ENCODE measurements around the gene ST8SIA5.

ST8SIA5 gene

DNA sequence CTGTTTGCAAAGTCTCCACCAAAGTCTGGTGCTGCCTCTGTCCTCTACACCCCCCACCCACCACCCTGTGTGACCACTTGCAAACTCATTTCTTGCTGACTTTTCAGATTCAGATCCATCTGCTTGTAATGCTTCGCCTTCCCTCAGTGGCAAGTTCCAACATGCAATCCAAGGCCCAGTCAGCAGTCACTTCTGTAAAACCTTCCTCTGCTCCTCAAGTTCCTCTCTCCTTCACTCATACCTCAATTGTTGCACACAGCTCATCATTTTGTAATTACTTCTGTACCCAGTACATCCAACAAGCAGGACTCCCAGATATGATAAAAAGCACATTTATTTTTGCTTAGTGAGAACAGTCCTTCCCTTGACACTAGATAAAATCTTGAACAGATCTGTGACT, 93.3 kb downstream of the ST8SIA5 start:
- DNase-seq: no peak

DNA sequence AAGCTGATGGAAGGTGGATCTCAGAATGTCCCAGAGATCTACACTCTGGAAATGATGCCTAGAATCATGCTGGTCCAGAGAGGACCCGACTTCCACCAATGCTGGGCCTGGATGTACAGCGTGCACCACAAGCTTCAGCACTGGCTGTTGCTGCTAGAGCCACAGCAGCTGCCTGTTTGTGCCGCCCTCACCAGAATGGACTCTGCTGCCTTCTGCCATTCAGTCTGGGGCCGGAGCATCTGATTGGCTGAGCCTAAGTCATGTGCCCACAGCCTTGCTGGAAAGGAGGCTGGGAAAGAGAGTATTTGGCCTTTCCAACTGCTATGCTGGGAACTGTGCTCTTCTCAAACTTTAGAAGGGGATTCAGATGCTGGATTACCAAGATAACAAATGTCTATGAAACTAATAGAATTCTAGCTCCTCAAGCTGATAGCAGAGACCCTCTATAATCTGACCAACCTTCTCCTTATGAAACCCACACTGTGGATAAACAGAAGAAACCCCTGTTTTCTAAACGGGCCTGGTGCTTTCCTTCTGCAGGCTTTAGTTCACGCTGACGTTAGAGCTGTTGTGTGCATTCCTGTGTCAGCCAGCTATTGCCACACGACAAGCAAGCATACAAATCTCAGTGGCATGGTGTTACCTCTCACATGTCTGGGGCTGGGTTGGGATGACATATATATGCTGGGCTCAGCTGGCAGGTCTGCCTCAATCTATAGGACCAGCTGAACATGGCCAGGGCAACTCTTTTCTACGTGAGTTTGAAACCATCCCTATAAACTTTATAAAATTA, 95.7 kb downstream of the ST8SIA5 start:
- no peak for DNase-seq

DNA sequence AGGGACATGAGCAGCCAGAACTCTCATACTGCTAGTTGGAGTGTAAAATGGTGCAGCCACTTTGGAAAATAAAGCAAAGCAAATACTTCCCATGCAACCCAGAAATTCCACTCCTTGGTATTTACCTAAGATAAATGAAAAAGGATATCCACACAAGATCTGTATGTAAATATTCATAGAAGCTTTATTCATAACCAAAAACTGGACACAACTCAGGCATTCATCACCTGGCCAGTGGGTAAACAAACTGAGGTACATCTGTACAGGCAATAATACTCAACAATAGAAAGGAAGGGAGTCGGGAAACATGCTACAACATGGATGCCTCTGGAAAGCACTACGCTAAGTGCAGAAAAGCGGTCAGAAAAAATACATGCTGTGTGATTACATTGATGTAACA, 97.4 kb downstream of the ST8SIA5 start:
- DNase-seq: no peak

DNA sequence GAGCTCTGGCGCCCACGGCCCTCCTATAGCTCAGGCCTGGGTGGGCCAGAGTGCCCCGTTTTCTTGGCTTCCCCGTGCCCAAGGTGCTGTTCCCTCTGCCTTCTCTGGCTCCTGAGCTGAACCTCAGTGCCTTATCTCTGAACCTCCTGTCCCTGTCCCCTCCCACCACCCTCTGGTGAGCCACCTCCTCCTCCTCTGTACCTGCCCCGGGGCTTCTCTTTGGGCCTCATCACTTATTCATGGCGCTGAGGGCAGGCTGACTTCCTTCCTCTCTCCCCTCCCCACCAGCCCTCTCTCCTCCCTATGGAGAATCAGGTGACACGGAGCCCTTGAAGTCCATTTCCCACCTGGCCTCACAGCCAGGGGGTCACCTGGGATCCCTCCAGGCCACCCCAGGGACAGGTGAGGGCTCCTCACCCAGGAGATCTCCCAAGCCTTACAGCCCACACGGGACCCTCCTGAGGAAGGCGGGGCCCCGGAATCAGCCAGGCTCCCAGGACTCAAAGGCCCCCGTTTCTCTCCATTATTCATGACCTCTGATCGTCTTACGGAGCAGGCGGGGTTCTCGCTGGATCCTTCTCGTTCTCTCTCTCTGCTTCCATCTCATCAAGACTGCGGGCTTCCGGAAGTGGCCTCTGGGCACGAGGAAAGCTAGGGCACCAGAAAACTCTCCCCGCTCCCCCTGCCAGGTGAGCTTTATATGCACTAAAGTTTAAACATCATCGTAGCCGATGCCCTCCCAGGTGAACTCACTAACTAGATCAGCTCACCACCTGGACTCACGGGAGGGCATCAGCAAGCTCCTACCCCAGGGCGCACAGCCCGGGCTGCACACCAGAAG, 99.5 kb downstream of the ST8SIA5 start, which contains the start of gene LOXHD1:
Gene LOXHD1 (minus strand): TSS at position 106 of the 841 bp plus-strand sequence. CDS start 187 bp downstream, outside the sequence.
- no peak for DNase-seq

DNA sequence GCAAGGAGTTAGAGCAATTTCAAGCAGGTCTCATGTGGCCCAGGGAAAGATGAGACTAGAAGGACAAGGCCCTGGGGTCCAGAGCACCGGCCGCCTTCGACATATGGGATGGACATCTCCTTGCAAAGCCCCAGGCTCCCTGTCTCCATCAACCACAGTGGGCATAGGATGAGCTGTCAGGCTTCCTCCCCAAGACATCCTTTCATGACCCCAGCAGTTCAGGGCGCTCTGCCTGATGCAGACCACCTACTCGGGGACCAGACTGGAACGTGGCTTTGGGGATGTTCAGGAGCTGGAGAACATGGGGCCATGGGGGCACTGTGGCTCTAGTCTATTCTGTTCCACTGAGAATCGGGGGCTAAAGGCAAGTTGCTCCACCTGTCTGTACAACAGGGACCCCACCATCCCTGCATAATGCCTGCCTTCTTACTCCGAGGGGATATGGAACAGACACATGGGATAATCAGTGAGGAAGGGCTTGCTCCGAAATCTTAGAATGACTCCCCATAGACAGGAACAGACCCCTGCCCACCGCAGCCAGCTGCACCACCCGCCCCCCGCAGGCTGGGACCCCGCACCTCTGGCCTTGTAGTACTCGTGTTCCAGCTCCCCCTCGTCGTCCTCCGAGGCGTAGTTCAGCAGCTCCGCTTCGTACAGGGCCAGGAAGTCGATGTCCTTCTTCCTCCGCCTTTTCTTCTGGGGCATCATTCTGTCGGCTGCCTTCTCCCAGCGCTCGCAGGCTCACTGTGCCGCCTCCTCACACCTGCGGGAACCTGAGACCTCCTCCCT, 100.3 kb downstream of the ST8SIA5 start:
- no peak for DNase-seq

DNA sequence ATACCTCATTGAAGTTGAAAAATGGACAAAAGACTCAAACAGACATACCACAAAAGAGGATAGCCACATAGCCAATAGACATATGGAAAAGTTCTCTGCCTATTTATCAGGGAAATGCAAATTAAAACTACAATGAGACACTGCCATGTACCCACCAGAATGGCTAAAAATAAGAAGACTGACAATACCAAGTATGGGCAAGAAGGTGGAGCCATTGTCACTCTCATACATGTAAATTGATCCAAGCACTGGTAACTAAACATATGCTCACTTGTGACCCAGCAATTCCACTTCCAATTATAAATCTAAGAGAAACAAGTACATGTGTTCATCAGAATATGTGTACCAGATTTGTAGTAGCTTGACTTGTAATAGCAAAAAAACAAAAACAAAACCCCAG, 104.5 kb downstream of the ST8SIA5 start:
- no peak for DNase-seq

GRCh38 chr18:46650681-46651080, 106.2 kb downstream of the ST8SIA5 start:
- DNase-seq: no peak

GRCh38 chr18:46649071-46649862, 107.6 kb downstream of the ST8SIA5 start:
- DNase-seq: no peak

- no peak for DNase-seq
Observed at GRCh38 chr18:46646468-46646867, 110.4 kb downstream of the ST8SIA5 start.

GRCh38 chr18:46642561-46642960, 114.3 kb downstream of the ST8SIA5 start:
- DNase-seq: no peak

DNA sequence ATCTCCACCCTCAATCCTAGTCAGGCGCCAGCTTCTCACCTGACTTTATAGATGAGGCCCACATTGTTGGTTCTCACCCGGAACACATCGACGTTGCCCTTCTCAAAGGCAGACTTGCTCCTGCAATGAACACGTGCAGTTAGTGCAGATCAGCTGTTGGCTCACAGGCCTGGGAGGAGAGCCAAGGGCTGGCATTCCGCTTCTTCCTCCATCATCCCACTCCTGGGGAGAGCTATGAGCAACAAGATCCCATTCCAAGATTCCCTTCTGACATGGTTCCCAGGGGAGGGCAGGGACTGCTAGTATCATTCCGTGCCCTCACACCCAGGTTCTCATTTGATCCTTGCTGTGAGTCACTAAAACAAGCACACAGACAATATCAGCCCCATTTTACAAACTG, 114.9 kb downstream of the ST8SIA5 start:
- no peak for DNase-seq

DNA sequence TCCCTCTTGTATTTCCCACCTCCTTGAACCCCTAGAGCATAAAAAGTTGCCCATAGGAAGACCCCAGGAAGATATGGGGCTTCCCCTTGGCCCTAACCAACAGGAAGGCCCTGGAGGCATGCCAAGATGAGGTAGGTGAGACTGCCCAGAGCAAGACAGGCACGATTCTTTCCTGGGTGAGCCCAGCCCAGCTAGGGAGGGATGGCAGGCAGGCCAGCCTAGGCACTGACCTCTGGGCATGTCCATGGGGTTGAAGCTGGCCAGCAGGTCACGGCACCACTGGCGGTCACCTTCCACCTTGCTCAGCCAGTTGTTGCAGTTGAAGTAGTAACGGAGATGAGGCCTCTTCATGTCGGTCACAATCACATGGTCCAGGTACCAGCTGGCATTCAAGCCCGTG, 117.5 kb downstream of the ST8SIA5 start:
- no peak for DNase-seq

DNA sequence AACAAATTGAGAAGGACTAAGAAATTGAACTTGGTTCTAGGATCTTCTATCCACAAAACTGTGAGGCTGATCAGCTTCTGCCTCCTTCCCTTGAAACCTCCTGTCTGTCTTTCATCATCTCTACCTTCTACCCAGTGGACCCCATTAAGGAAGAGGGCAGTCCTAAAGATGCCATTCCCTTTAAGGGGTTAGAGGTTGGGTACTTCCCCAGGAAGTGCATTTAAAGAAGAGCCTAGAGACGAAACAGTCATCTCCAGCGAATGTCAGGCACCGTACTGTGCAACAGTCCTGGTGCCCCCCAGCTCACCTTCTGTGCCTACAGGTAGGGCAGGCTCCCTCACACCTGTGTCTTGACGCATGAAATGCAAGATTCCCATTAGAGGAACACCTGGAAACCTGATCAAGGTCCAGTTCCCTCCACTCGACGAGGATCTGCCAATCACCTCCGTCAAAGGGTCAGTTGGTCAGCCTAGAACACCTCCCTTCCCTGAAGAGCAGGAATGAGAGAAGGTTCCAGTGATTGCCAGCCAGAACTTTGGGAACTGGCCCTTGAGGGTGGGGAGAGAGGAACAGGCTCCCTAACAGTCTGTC, 120.7 kb downstream of the ST8SIA5 start:
- no peak for DNase-seq

DNA sequence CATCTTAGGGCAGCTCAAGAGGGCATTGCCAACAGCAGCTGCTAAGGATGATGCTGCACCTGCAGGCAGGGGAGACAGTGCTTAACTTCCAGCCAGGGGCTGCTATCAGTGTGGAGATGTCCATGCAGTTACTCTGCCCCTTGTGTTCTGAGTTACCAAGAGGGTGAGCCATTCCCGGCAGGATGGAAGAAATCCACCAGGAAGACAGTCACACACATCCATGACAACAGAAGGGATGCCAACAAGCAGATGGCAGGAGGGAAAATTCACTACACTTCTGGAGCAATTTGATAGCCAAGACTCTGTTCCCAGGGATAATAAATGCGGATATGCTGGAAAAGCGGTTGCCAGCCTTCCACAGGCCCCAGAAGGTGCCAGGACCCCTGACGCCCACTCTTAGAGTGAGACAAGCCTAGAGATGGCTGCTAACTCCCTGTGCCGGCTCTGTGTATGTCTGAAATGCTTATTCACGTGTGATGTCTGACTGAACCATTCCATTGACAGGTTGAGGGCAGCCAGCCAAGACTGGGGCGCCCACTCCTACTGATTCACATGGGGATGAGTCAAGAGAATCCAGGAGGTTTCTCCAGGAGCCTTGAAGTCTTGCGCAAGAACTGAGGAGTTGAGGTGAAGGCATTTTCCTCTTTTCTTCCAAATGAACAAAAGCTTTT, 124.3 kb downstream of the ST8SIA5 start:
- no peak for DNase-seq

DNA sequence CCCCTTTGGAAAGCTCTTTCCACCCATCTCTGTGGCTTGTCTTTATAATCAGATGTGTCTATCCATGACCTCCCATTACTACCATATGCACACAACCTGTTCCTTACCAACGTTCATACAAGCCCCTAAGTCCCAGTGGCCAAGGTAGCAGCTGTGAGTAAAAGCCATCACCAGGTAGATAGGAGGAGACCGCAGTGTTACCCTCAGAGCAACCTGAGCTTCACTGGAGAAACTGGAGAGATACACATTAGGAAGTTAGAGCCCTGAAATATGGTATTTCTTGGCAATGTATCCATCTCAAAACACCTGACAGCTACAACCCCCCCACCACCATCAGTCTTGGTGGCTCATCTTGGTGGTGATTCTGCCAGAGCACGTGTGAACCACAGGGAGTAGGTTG, 125.9 kb downstream of the ST8SIA5 start:
- DNase-seq: no peak

- peak; percentile 19 for DNase-seq
Observed at GRCh38 chr18:46630160-46630559, 126.7 kb downstream of the ST8SIA5 start.

DNA sequence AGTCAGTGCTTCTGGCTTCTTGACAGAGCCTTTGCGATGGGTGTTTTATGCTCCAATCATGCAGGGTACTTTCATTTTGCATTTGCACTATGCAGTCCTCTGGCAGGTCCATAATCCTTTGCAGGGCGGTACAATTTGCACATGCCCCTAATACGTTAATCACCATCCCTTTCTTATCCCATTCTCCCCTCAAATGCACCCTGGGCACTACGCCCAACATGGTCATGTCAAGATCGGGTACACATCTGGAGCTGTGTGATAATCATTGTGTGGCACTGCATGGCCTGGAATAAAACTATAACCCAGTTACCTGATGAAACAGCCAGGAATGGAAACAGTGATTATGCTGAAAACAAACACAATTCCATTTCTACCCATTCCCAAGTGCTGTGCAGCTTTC, 127.5 kb downstream of the ST8SIA5 start:
- no peak for DNase-seq

DNA sequence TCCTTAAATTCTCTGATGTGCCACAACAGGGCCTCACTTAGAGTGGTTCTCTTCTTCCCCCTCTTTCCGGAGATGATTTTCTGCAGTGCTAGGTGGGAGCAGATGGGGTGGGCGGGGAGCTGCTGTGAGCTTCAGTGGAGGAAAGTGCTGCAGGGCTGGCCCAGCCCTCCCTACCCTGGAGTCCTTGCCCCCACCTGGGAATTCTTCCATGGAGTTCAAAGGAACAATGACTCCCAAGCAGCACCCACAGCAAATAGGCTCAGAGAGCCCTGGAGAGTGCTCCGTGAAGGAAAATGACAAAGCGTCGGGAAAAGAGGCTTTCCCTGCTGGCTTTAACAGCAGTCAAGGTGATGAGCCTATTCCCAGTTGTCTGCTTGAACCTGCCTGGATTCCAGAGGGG, 128.6 kb downstream of the ST8SIA5 start:
- DNase-seq: no peak

DNA sequence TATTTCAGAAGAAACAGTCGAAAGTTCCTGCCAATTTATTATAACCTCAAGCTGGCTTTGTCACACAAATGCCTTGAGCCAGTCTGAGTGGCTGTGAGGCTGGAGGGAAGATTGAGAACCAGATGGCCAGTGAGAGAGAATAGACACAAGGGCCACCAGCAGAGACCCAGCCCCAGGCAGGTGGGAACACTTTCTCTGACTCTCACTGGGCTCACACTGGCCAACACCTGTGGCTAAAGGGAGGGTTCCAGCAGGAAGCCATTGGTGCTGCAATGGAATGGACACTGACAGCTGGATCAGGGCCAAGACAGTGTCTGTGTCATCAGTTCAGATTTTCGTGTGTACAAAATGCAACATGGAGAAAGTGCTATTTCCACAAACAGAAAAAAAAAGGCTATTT, 129.7 kb downstream of the ST8SIA5 start:
- no peak for DNase-seq

- no peak for DNase-seq
Observed at GRCh38 chr18:46625069-46625468, 131.8 kb downstream of the ST8SIA5 start.

GRCh38 chr18:46624127-46624526, 132.7 kb downstream of the ST8SIA5 start:
- no peak for DNase-seq
